Right lobe of liver (tissue), 6 donors: ENCODE results near the gene UFC1. TPM values are rescaled to one million over a fixed set of nuclear protein-coding genes. Genes with fewer than 3 reads are reported as not detected.

Experiments
- ATAC-seq, 4 donors: fragments of 200-7000 bp; cut with Tn5 transposase; one replicate each; pipeline ENCODE4 v1.9.1; 2020; ENCODE audit warnings: mild to moderate bottlenecking in 4 of 4, moderate library complexity in 4 of 4
- DNase-seq, 3 donors: peaks; one replicate each; pipeline ENCODE4 v3.0.0-alpha.2; 2020
- H3K27ac ChIP-seq, 3 donors: fragments of 200-600 bp; one replicate each; pipeline ENCODE4 v1.8.0; 2022
- H3K27me3 ChIP-seq, 2 donors: fragments of 200-600 bp; one replicate each; pipeline ENCODE4 v1.8.0; 2022
- H3K36me3 ChIP-seq, 4 donors: fragments of 200-600 bp; sonication (generic) in 1 of 4; one replicate each; pipeline versions ENCODE4 v1.5.1 to v1.8.0; 2017 to 2022; ENCODE audit warnings: control low read depth in 1 of 4
- H3K4me1 ChIP-seq, 4 donors: fragments of 200-600 bp; sonication (generic) in 1 of 4; one replicate each; pipeline versions ENCODE4 v1.5.1 to v1.8.0; 2017 to 2022; ENCODE audit warnings: control low read depth in 1 of 4
- H3K4me3 ChIP-seq, 3 donors: fragments of 200-600 bp; one replicate each; pipeline ENCODE4 v1.8.0; 2022
- H3K9me3 ChIP-seq, 4 donors: fragments of 200-600 bp; sonication (generic) in 1 of 4; one replicate each; pipeline versions ENCODE4 v1.5.1 to v1.8.0; 2017 to 2022; ENCODE audit warnings: control low read depth in 1 of 4
- CTCF ChIP-seq, 4 donors: fragments of 200-600 bp in 3 of 4; fragments of 450-650 bp in 1 of 4; IDR thresholded peaks; one replicate each; pipeline versions ENCODE4 v1.5.1 to v1.8.0; 2016 to 2022; ENCODE audit warnings: antibody characterized with exemption in 4 of 4, mild to moderate bottlenecking in 2 of 4
- POLR2A ChIP-seq: fragments of 450-650 bp; IDR thresholded peaks from one replicate; pipeline ENCODE4 v1.6.1; 2017; ENCODE audit warnings: antibody characterized with exemption, mild to moderate bottlenecking
- WGBS: methylation state at CpG from one replicate; pipeline ENCODE4 v1.1.6; 2018; ENCODE audit warnings: low coverage, low lambda C conversion rate; ENCODE audit not compliant: insufficient coverage; ENCODE audit errors: missing lambda C conversion rate; 5-methylcytosine and 5-hydroxymethylcytosine counted together
- intact Hi-C, 2 donors: fragments of 100-400 bp; cut with DNase I; formaldehyde crosslinking; loops; one replicate each; pipeline versions ENCODE4 v1.11.2 to v1.14.1; 2022
- total RNA-seq, 6 experiments: library from RNA; depleted of rRNA in 2 of 6; stranded (reverse); fragments of >200 nt in 2 of 6; fragmentation: NEBNext Ultra II Directional in 3 of 6; extraction: Animal tissue kit (Norgen Biotek cat#: 25700) in 3 of 6; gene quantifications; one replicate each; pipeline versions ENCODE4 v1.1.0 to v1.2.4, GENCODE V29; 2016 to 2023
- donor health status: DM: no; HTN: yes; CAD: no.
- donor health status: DM: no; HTN: no; CAD: no.
- donor health status: DM: no; HTN: no; CAD: no.
- donor health status: DM: no; HTN: yes; CAD: no.
- donor health status: DM: no; HTN: yes; CAD: no.

The UFC1 gene
- total RNA-seq, 6 experiments from 2014 or later, result 24.6 to 37.7 (median 35.3) TPM

GRCh38 chr1:161177936-161178244, 24.1 kb downstream of the UFC1 start:
- WGBS, result 21% methylated on average over 9 of the region's 9 CpGs
- intact Hi-C loops, result no loop called here
- peaks cover 0 to 22% (median 6%) of the 10 kb centered on the region in 4 donors for H3K36me3 ChIP-seq
- H3K9me3 ChIP-seq, result no peaks in the 10 kb centered on the region
- ATAC-seq (peak in 1 of 4 donors; percentile 1), DNase-seq (no peak)
- no peaks in the 10 kb centered on the region for H3K27me3 ChIP-seq
- peak overlapping the region in 2 of 3 donors; percentile 72 to 93 for H3K4me3 ChIP-seq
- H3K27ac ChIP-seq, result peak overlapping the region; percentile 71 to 86 (median 80)
- H3K4me1 ChIP-seq, result peaks cover 0 to 22% (median 4%) of the 10 kb centered on the region in 4 donors
- no peak for TF ChIP-seq POLR2A
- TF ChIP-seq CTCF (IDR thresholded peaks at IDR 0.05), result no peak

GRCh38 chr1:161179698-161180097, 25.9 kb downstream of the UFC1 start:
- intact Hi-C loops, result no loop called here

DNA sequence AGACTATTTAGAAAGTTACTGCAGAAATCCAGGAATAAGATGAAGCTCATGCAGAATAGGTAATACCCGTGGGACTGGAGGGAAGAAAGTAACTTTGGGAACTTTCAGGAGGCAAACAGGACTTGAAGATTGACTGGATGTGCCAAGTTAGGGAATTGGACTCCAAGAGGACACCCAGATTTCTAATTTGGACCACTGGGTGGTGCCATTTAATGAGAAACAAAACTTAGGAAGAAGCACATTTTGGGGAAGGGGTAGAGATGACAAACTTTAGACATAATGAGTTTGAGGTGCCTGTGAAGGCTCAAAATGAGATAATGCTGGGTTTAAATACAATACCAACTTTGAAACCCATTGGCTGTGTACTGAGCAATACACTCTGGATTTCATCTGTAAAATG, 26.9 kb downstream of the UFC1 start:
- DNase-seq (no peak), ATAC-seq (no peak)
- Histone ChIP-seq H3K9me3 (no peaks in the 10 kb centered on the region), H3K4me3 (no peak overlapping the region), H3K4me1 (peaks cover 0 to 18% (median 2%) of the 10 kb centered on the region in 4 donors), H3K36me3 (no peaks in the 10 kb centered on the region), H3K27ac (no peak overlapping the region), H3K27me3 (no peaks in the 10 kb centered on the region)
- intact Hi-C loops, result no loop called here
- 36% methylated on average over 1 of the region's 1 CpG for WGBS
- no peak for TF ChIP-seq POLR2A
- peak in 3 of 4 donors; percentile 21 to 40 (median 40) for TF ChIP-seq CTCF (IDR thresholded peaks at IDR 0.05)

More at GRCh38 chr1:161179698-161180097, 25.9 kb downstream of the UFC1 start:
- DNase-seq, result peak in 1 of 3 donors; percentile 1
- Histone ChIP-seq H3K4me3 (no peak overlapping the region), H3K27ac (no peak overlapping the region), H3K27me3 (no peaks in the 10 kb centered on the region), H3K9me3 (no peaks in the 10 kb centered on the region), H3K4me1 (peaks cover 0 to 18% (median 2%) of the 10 kb centered on the region in 4 donors), H3K36me3 (peaks cover 0 to 5% (median 1%) of the 10 kb centered on the region in 4 donors)
- TF ChIP-seq CTCF (IDR thresholded peaks at IDR 0.05), result no peak
- no peak for TF ChIP-seq POLR2A
- WGBS, result 100% methylated on average over 3 of the region's 3 CpGs
- no peak for ATAC-seq

- no peaks in the 10 kb centered on the region for H3K9me3 ChIP-seq
- peak overlapping the region in 1 of 3 donors; percentile 47 for H3K27ac ChIP-seq
- peaks cover 0 to 18% (median 2%) of the 10 kb centered on the region in 4 donors for H3K4me1 ChIP-seq
- no peaks in the 10 kb centered on the region for H3K36me3 ChIP-seq
- intact Hi-C loops, result no loop called here
- no peaks in the 10 kb centered on the region for H3K27me3 ChIP-seq
- ATAC-seq (no peak), DNase-seq (peak in 2 of 3 donors; percentile 5 to 8)
- WGBS, result no CpG with 5 or more reads among the region's 1 CpG
- TF ChIP-seq CTCF (IDR thresholded peaks at IDR 0.05) (no peak), POLR2A (no peak)
- H3K4me3 ChIP-seq, result no peak overlapping the region
These were observed 28.4 kb downstream of the UFC1 start for GRCh38 chr1:161182214-161182613.

GRCh38 chr1:161185282-161185682, 31.5 kb downstream of the UFC1 start:
- peak; percentile 69 to 73 (median 70) for DNase-seq
- no peak overlapping the region for H3K4me3 ChIP-seq
- peak; percentile 20 for TF ChIP-seq POLR2A
- TF ChIP-seq CTCF (IDR thresholded peaks at IDR 0.05), result no peak
- H3K27me3 ChIP-seq, result no peaks in the 10 kb centered on the region
- peak overlapping the region; percentile 24 to 75 (median 56) for H3K27ac ChIP-seq
- peaks cover 0 to 9% (median 0%) of the 10 kb centered on the region in 4 donors for H3K4me1 ChIP-seq
- intact Hi-C loops, result no loop called here
- no peaks in the 10 kb centered on the region for H3K36me3 ChIP-seq
- H3K9me3 ChIP-seq, result no peaks in the 10 kb centered on the region
- whole genome bisulfite sequencing, result 15% methylated on average over 3 of the region's 3 CpGs
- peak; percentile 80 to 88 (median 82) for ATAC-seq
